ENCODE measurements around the gene GOLGA6L7.
"Not testable (repeated sequence)": the region's sequence is repeated elsewhere in the genome, so short reads cannot be mapped to it uniquely, and the experiment has no call there.

GOLGA6L7 gene

GRCh38 chr15:28819019-28819929 lies 29.2 kb downstream of the GOLGA6L7 start:
- not testable (repeated sequence) for H3K27ac ChIP-seq (ENCODE audit: low read length); H3K4me1 ChIP-seq (ENCODE audit: low read length); H3K4me3 ChIP-seq (ENCODE audit: low read length); H3K9me2 ChIP-seq (replicated peaks; ENCODE audit: insufficient read depth, low read length); H3F3A ChIP-seq (ENCODE audit: insufficient read depth, low read length); H3K9ac ChIP-seq (ENCODE audit: low read length); H2AFZ ChIP-seq (ENCODE audit: low read length); H3K9me3 ChIP-seq (replicated peaks; ENCODE audit: insufficient read depth, low read length); H3K79me2 ChIP-seq (ENCODE audit: low read length); H3K4me2 ChIP-seq (ENCODE audit: low read depth, low read length); H3K36me3 ChIP-seq (replicated peaks; ENCODE audit: insufficient read depth, low read length); H4K20me1 ChIP-seq (ENCODE audit: insufficient read depth, low read length); H3K27me3 ChIP-seq (replicated peaks; ENCODE audit: insufficient read depth, low read length); DNase-seq

GRCh38 chr15:28818168-28818567 lies 30.3 kb downstream of the GOLGA6L7 start:
- H3K9ac ChIP-seq (ENCODE audit: low read length); H3K4me3 ChIP-seq (ENCODE audit: low read length); H3K27me3 ChIP-seq (replicated peaks; ENCODE audit: insufficient read depth, low read length); H3K4me1 ChIP-seq (ENCODE audit: low read length); H3K9me3 ChIP-seq (replicated peaks; ENCODE audit: insufficient read depth, low read length); H3K4me2 ChIP-seq (ENCODE audit: low read depth, low read length); H4K20me1 ChIP-seq (ENCODE audit: insufficient read depth, low read length); H3K79me2 ChIP-seq (ENCODE audit: low read length); H2AFZ ChIP-seq (ENCODE audit: low read length); H3F3A ChIP-seq (ENCODE audit: insufficient read depth, low read length); H3K36me3 ChIP-seq (replicated peaks; ENCODE audit: insufficient read depth, low read length); H3K27ac ChIP-seq (ENCODE audit: low read length); DNase-seq; H3K9me2 ChIP-seq (replicated peaks; ENCODE audit: insufficient read depth, low read length): not testable (repeated sequence)

GRCh38 chr15:28814059-28814458 lies 34.4 kb downstream of the GOLGA6L7 start:
- not testable (repeated sequence) for DNase-seq; H3K36me3 ChIP-seq (replicated peaks; ENCODE audit: insufficient read depth, low read length); H3K27me3 ChIP-seq (replicated peaks; ENCODE audit: insufficient read depth, low read length); H3K9me2 ChIP-seq (replicated peaks; ENCODE audit: insufficient read depth, low read length); H3K4me1 ChIP-seq (ENCODE audit: low read length); H3K79me2 ChIP-seq (ENCODE audit: low read length); H3K9ac ChIP-seq (ENCODE audit: low read length); H3K27ac ChIP-seq (ENCODE audit: low read length); H2AFZ ChIP-seq (ENCODE audit: low read length); H3F3A ChIP-seq (ENCODE audit: insufficient read depth, low read length); H4K20me1 ChIP-seq (ENCODE audit: insufficient read depth, low read length); H3K4me3 ChIP-seq (ENCODE audit: low read length); H3K9me3 ChIP-seq (replicated peaks; ENCODE audit: insufficient read depth, low read length); H3K4me2 ChIP-seq (ENCODE audit: low read depth, low read length)

GRCh38 chr15:28813392-28813791 lies 35.1 kb downstream of the GOLGA6L7 start:
- DNase-seq; H3K4me2 ChIP-seq (ENCODE audit: low read depth, low read length); H4K20me1 ChIP-seq (ENCODE audit: insufficient read depth, low read length); H3K27me3 ChIP-seq (replicated peaks; ENCODE audit: insufficient read depth, low read length); H3K27ac ChIP-seq (ENCODE audit: low read length); H3K4me1 ChIP-seq (ENCODE audit: low read length); H3K79me2 ChIP-seq (ENCODE audit: low read length); H2AFZ ChIP-seq (ENCODE audit: low read length); H3K9me3 ChIP-seq (replicated peaks; ENCODE audit: insufficient read depth, low read length); H3F3A ChIP-seq (ENCODE audit: insufficient read depth, low read length); H3K9ac ChIP-seq (ENCODE audit: low read length); H3K36me3 ChIP-seq (replicated peaks; ENCODE audit: insufficient read depth, low read length); H3K9me2 ChIP-seq (replicated peaks; ENCODE audit: insufficient read depth, low read length); H3K4me3 ChIP-seq (ENCODE audit: low read length): not testable (repeated sequence)

- H3K79me2 ChIP-seq (ENCODE audit: low read length); H2AFZ ChIP-seq (ENCODE audit: low read length); H3K27ac ChIP-seq (ENCODE audit: low read length); DNase-seq; H3K4me3 ChIP-seq (ENCODE audit: low read length); H3K4me2 ChIP-seq (ENCODE audit: low read depth, low read length); H3K27me3 ChIP-seq (replicated peaks; ENCODE audit: insufficient read depth, low read length); H3K9ac ChIP-seq (ENCODE audit: low read length); H3K9me2 ChIP-seq (replicated peaks; ENCODE audit: insufficient read depth, low read length); H3K36me3 ChIP-seq (replicated peaks; ENCODE audit: insufficient read depth, low read length); H3F3A ChIP-seq (ENCODE audit: insufficient read depth, low read length); H3K9me3 ChIP-seq (replicated peaks; ENCODE audit: insufficient read depth, low read length); H3K4me1 ChIP-seq (ENCODE audit: low read length); H4K20me1 ChIP-seq (ENCODE audit: insufficient read depth, low read length): not testable (repeated sequence)
Measured at GRCh38 chr15:28811852-28812550, 36.4 kb downstream of the GOLGA6L7 start.

GRCh38 chr15:28810444-28810843 lies 38.0 kb downstream of the GOLGA6L7 start:
- not testable (repeated sequence) for H3K36me3 ChIP-seq (replicated peaks; ENCODE audit: insufficient read depth, low read length); H3K4me3 ChIP-seq (ENCODE audit: low read length); DNase-seq; H3K9ac ChIP-seq (ENCODE audit: low read length); H3F3A ChIP-seq (ENCODE audit: insufficient read depth, low read length); H4K20me1 ChIP-seq (ENCODE audit: insufficient read depth, low read length); H3K4me1 ChIP-seq (ENCODE audit: low read length); H3K9me2 ChIP-seq (replicated peaks; ENCODE audit: insufficient read depth, low read length); H2AFZ ChIP-seq (ENCODE audit: low read length); H3K27ac ChIP-seq (ENCODE audit: low read length); H3K4me2 ChIP-seq (ENCODE audit: low read depth, low read length); H3K79me2 ChIP-seq (ENCODE audit: low read length); H3K9me3 ChIP-seq (replicated peaks; ENCODE audit: insufficient read depth, low read length); H3K27me3 ChIP-seq (replicated peaks; ENCODE audit: insufficient read depth, low read length)

- H3K9me2 ChIP-seq (replicated peaks; ENCODE audit: insufficient read depth, low read length); H3K36me3 ChIP-seq (replicated peaks; ENCODE audit: insufficient read depth, low read length); H2AFZ ChIP-seq (ENCODE audit: low read length); H3K27me3 ChIP-seq (replicated peaks; ENCODE audit: insufficient read depth, low read length); DNase-seq; H3K4me2 ChIP-seq (ENCODE audit: low read depth, low read length); H3K9me3 ChIP-seq (replicated peaks; ENCODE audit: insufficient read depth, low read length); H3K79me2 ChIP-seq (ENCODE audit: low read length); H3K4me1 ChIP-seq (ENCODE audit: low read length); H3F3A ChIP-seq (ENCODE audit: insufficient read depth, low read length); H3K9ac ChIP-seq (ENCODE audit: low read length); H4K20me1 ChIP-seq (ENCODE audit: insufficient read depth, low read length); H3K27ac ChIP-seq (ENCODE audit: low read length); H3K4me3 ChIP-seq (ENCODE audit: low read length): not testable (repeated sequence)
Measured at GRCh38 chr15:28808136-28808535, 40.3 kb downstream of the GOLGA6L7 start.

GRCh38 chr15:28800366-28800765 lies 48.1 kb downstream of the GOLGA6L7 start:
- H3K27ac ChIP-seq (ENCODE audit: low read length); H3F3A ChIP-seq (ENCODE audit: insufficient read depth, low read length); H3K36me3 ChIP-seq (replicated peaks; ENCODE audit: insufficient read depth, low read length); H3K4me1 ChIP-seq (ENCODE audit: low read length); DNase-seq; H3K27me3 ChIP-seq (replicated peaks; ENCODE audit: insufficient read depth, low read length); H3K9me2 ChIP-seq (replicated peaks; ENCODE audit: insufficient read depth, low read length); H3K4me3 ChIP-seq (ENCODE audit: low read length); H3K79me2 ChIP-seq (ENCODE audit: low read length); H4K20me1 ChIP-seq (ENCODE audit: insufficient read depth, low read length); H3K9ac ChIP-seq (ENCODE audit: low read length); H2AFZ ChIP-seq (ENCODE audit: low read length); H3K9me3 ChIP-seq (replicated peaks; ENCODE audit: insufficient read depth, low read length); H3K4me2 ChIP-seq (ENCODE audit: low read depth, low read length): not testable (repeated sequence)

Measured in MM.1S (cell line).